WTC11 (cell line): ENCODE data around the gene DCAF16.

Experiments
- ETV6 ChIP-seq: sonication (generic); formaldehyde crosslinking; IDR thresholded peaks from 2 replicates; pipeline ENCODE4 v1.8.1; 2022; ENCODE audit warnings: mild to moderate bottlenecking, missing genetic modification reagents
- GTF2I ChIP-seq: fragments of 250-450 bp; sonication (Bioruptor Pico); conservative IDR thresholded peaks from 2 replicates; pipeline ENCODE4 v1.4.0; 2021; ENCODE audit warnings: mild to moderate bottlenecking
- IRF2 ChIP-seq: sonication (generic); formaldehyde crosslinking; IDR thresholded peaks from 2 replicates; pipeline ENCODE4 v1.8.0; 2022; ENCODE audit warnings: low read depth, missing genetic modification reagents, borderline replicate concordance
- JUN ChIP-seq: sonication (generic); formaldehyde crosslinking; IDR thresholded peaks from 2 replicates; pipeline ENCODE4 v1.8.0; 2023; ENCODE audit warnings: mild to moderate bottlenecking, missing genetic modification reagents
- KAT7 ChIP-seq: sonication (generic); formaldehyde crosslinking; IDR thresholded peaks from 2 replicates; pipeline ENCODE4 v1.8.1; 2023; ENCODE audit warnings: missing genetic modification reagents, mild to moderate bottlenecking, borderline replicate concordance
- NR3C1 ChIP-seq: sonication (generic); formaldehyde crosslinking; conservative IDR thresholded peaks from 2 replicates; pipeline ENCODE4 v1.8.1; 2023; ENCODE audit warnings: low read depth, mild to moderate bottlenecking, missing genetic modification reagents
- PREB ChIP-seq: sonication (generic); formaldehyde crosslinking; IDR thresholded peaks from 2 replicates; pipeline ENCODE4 v1.8.1; 2022; ENCODE audit warnings: mild to moderate bottlenecking, missing genetic modification reagents, moderate library complexity, borderline replicate concordance
- SMAD4 ChIP-seq: sonication (generic); formaldehyde crosslinking; IDR thresholded peaks from 2 replicates; pipeline ENCODE4 v1.8.0; 2022; ENCODE audit warnings: mild to moderate bottlenecking, missing genetic modification reagents
- USF1 ChIP-seq: sonication (generic); formaldehyde crosslinking; IDR thresholded peaks from 2 replicates; pipeline ENCODE4 v1.8.0; 2022; ENCODE audit warnings: mild to moderate bottlenecking, missing genetic modification reagents
- ZBTB21 ChIP-seq: sonication (generic); formaldehyde crosslinking; IDR thresholded peaks from 2 replicates; pipeline ENCODE4 v1.8.1; 2023; ENCODE audit warnings: mild to moderate bottlenecking, missing genetic modification reagents, borderline replicate concordance
- ZNF317 ChIP-seq: sonication (generic); formaldehyde crosslinking; IDR thresholded peaks from 2 replicates; pipeline ENCODE4 v1.8.1; 2023; ENCODE audit warnings: low read depth, mild to moderate bottlenecking, moderate library complexity, missing genetic modification reagents, borderline replicate concordance
- ZSCAN18 ChIP-seq: fragments of 250-450 bp; sonication (Bioruptor Pico); IDR thresholded peaks from 2 replicates; pipeline ENCODE4 v2.1.2; 2022; ENCODE audit warnings: mild to moderate bottlenecking, moderate library complexity
- TF ChIP-seq, protein P1 (sequence below): fragments of 200-600 bp; IDR thresholded peaks from 2 replicates; pipeline ENCODE4 v1.8.0; 2022; ENCODE audit warnings: antibody characterized with exemption
- TF ChIP-seq, protein P2 (sequence below): sonication (generic); formaldehyde crosslinking; IDR thresholded peaks from 2 replicates; pipeline ENCODE4 v1.8.0; 2022; ENCODE audit warnings: mild to moderate bottlenecking, missing genetic modification reagents

GRCh38 chr4:17780501-17781299, 29.9 kb downstream of the DCAF16 start:
- TF ChIP-seq PREB: no peak
- no peak for TF ChIP-seq JUN (CRISPR knock-in tag)
- TF ChIP-seq ETV6: no peak
- TF ChIP-seq, protein P1, sequence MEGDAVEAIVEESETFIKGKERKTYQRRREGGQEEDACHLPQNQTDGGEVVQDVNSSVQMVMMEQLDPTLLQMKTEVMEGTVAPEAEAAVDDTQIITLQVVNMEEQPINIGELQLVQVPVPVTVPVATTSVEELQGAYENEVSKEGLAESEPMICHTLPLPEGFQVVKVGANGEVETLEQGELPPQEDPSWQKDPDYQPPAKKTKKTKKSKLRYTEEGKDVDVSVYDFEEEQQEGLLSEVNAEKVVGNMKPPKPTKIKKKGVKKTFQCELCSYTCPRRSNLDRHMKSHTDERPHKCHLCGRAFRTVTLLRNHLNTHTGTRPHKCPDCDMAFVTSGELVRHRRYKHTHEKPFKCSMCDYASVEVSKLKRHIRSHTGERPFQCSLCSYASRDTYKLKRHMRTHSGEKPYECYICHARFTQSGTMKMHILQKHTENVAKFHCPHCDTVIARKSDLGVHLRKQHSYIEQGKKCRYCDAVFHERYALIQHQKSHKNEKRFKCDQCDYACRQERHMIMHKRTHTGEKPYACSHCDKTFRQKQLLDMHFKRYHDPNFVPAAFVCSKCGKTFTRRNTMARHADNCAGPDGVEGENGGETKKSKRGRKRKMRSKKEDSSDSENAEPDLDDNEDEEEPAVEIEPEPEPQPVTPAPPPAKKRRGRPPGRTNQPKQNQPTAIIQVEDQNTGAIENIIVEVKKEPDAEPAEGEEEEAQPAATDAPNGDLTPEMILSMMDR: no peak
- TF ChIP-seq ZBTB21 (CRISPR knock-in tag): no peak
- no peak for TF ChIP-seq NR3C1 (CRISPR knock-in tag)
- no peak for TF ChIP-seq SMAD4 (CRISPR knock-in tag)
- TF ChIP-seq, protein P2, sequence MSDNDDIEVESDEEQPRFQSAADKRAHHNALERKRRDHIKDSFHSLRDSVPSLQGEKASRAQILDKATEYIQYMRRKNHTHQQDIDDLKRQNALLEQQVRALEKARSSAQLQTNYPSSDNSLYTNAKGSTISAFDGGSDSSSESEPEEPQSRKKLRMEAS (CRISPR knock-in tag): no peak
- TF ChIP-seq GTF2I: no peak
- no peak for TF ChIP-seq ZSCAN18 (CRISPR knock-in tag)
- no peak for TF ChIP-seq KAT7 (CRISPR knock-in tag)
- TF ChIP-seq IRF2 (CRISPR knock-in tag): no peak
- no peak for TF ChIP-seq ZNF317 (CRISPR knock-in tag)
- TF ChIP-seq USF1: no peak
